Measurements from ENCODE around the gene KANK2.
"Not testable (repeated sequence)": the region's sequence is repeated elsewhere in the genome, so short reads cannot be mapped to it uniquely, and the experiment has no call there.

The KANK2 gene

DNA sequence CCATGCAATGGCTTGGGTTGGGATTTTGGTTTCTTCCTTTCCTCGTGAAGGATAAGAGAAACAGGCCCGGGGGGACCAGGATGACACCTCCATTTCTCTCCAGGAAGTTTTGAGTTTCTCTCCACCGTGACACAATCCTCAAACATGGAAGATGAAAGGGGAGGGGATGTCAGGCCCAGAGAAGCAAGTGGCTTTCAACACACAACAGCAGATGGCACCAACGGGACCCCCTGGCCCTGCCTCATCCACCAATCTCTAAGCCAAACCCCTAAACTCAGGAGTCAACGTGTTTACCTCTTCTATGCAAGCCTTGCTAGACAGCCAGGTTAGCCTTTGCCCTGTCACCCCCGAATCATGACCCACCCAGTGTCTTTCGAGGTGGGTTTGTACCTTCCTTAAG, 65.9 kb downstream of the KANK2 start:
- no peak for TF ChIP-seq CTCF (IDR thresholded peaks at IDR 0.05; ENCODE audit: control insufficient read depth, extremely low read depth, insufficient read depth)
- no peak overlapping the region for H3K4me3 ChIP-seq (ENCODE audit: low read depth, low read length)
- DNase-seq (ENCODE audit: low read depth) = no peak

DNA sequence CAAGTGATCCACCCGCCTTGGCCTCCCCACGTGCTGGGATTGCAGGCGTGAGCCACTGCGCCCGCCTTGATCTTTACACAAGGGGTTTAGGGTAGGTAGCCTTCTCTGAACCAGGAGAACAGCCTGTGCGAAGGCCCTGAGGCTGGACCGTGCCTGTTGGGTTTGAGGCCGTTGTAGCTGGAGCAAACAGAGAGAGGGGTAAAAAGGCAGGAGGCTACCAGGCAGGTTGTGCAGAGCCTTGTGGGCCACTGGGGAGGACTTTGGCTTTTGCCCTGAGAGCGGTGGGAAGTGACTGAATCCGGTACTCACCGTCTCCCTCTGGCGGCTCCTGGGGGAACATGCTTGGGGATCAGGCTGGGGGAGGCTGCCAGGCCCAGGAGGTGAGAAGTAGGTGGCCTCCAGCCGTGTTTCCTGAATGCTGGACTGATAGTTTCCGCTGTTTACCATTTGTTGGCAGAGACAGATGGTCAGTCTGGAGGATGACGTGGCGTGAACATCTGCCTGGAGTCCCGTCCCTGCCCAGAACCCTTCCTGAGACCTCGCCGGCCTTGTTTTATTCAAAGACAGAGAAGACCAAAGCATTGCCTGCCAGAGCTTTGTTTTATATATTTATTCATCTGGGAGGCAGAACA, 66.4 kb downstream of the KANK2 start:
- TF ChIP-seq CTCF (IDR thresholded peaks at IDR 0.05; ENCODE audit: control insufficient read depth, extremely low read depth, insufficient read depth) = peak; percentile 78
- DNase-seq (ENCODE audit: low read depth) = peak; percentile 33
- no peak overlapping the region for H3K4me3 ChIP-seq (ENCODE audit: low read depth, low read length)

DNA sequence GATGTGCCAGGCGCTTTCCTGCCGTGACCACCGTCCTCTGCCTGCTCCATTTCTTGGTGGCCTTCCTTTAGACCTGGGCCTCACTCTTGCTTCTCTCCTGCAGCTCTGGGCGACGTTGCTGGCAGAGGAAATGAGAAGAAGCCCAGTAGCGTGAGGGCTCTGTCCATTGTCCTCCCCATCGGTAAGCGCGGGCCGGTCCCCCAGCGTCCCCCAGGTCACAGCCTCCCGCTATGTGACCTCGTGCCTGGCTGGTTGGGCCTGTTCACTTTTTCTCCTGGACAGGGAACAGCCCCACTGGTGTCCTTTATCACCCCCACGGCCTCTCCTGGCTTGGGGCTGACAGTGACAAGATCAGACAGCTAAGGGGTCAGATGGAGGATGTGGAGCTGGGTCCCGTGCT, 69.4 kb downstream of the KANK2 start:
- H3K4me3 ChIP-seq (ENCODE audit: low read depth, low read length) = no peak overlapping the region
- no peak for DNase-seq (ENCODE audit: low read depth)
- TF ChIP-seq CTCF (IDR thresholded peaks at IDR 0.05; ENCODE audit: control insufficient read depth, extremely low read depth, insufficient read depth) = no peak

DNA sequence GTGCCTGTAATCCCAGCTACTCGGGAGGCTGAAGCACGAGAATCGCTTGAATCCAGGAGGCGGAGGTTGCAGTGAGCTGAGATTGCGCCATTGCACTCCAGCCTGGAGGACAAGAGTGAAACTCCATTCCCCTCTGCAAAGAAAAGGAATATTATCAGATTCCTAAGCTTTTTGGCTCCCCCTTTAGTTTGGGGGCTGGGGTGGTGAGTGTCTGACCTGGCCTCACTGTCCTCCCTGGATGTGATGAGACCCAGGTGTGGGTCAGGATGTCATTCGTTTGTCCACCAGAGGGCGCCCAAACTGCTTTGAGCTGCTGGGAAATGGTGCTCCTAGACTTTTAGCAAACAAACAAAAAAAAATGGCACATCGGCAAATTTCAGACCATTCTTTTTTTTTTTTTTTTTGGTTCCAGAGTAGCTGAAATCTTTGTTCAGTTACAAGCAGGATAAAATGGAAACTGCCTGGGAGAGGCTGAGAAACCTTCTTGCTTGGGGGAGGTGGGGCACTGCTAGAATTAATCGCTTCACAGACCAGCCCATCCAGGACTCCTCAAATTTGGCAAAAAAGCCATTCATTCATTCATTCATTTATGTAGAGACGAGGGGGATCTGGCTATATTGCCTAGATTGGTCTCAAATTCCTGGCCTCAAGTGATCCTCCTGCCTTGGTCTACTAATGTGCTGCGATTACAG, 71.2 kb downstream of the KANK2 start:
- H3K4me3 ChIP-seq (ENCODE audit: low read depth, low read length) = no peak overlapping the region
- DNase-seq (ENCODE audit: low read depth) = no peak
- TF ChIP-seq CTCF (IDR thresholded peaks at IDR 0.05; ENCODE audit: control insufficient read depth, extremely low read depth, insufficient read depth) = peak; percentile 81

GRCh38 chr19:11124157-11124556, 73.2 kb downstream of the KANK2 start:
- not testable (repeated sequence) for DNase-seq (ENCODE audit: low read depth); H3K4me3 ChIP-seq (ENCODE audit: low read depth, low read length)

DNA sequence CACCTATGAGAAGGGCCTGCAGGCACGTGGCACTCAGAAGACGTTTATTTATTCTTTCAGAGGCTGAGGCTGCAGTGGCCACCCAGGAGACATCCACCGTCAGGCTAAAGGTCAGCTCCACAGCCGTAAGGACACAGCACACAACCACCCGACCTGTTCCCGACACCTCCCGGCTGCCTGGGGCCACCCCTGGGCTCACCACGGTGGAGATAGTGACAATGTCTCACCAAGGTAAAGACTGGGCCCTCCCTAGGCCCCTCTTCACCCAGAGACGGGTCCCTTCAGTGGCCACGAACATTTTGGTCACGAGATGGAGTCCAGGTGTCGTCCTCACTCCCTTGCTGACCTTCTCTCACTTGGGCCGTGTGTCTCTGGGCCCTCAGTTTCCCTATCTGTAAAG, 74.2 kb downstream of the KANK2 start:
- no peak overlapping the region for H3K4me3 ChIP-seq (ENCODE audit: low read depth, low read length)
- DNase-seq (ENCODE audit: low read depth) = no peak
- no peak for TF ChIP-seq CTCF (IDR thresholded peaks at IDR 0.05; ENCODE audit: control insufficient read depth, extremely low read depth, insufficient read depth)

DNA sequence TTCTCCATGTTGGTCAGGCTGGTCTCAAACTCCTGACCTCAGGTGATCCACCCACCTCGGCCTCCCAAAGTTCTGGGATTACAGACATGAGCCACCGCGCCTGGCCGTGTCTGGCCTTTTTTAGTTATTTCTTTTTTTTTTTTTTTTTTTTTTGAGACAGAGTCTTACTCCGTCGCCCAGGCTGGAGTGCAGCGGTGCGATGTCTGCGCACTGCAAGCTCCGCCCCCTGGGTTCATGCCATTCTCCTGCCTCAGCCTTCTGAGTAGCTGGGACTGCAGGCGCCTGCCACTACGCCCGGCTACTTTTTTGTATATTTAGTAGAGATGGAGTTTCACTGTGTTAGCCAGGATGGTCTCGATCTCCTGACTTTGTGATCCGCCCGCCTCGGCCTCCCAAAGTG, 75.4 kb downstream of the KANK2 start:
- H3K4me3 ChIP-seq (ENCODE audit: low read depth, low read length); DNase-seq (ENCODE audit: low read depth): not testable (repeated sequence)

- DNase-seq (ENCODE audit: low read depth) = no peak
- TF ChIP-seq CTCF (IDR thresholded peaks at IDR 0.05; ENCODE audit: control insufficient read depth, extremely low read depth, insufficient read depth) = no peak
- no peak overlapping the region for H3K4me3 ChIP-seq (ENCODE audit: low read depth, low read length)
These were observed 80.8 kb downstream of the KANK2 start for GRCh38 chr19:11116507-11116906.

All from LNCaP clone FGC (cell line).